Body of pancreas (tissue), 4 donors: Measurements from ENCODE around the gene OR1I1.

ENCODE experiments used
- POLR2A ChIP-seq, 3 donors: fragments of 450-650 bp; IDR thresholded peaks; one replicate each; pipeline ENCODE4 v1.6.1; 2016; ENCODE audit warnings: antibody characterized with exemption in 3 of 3, mild to moderate bottlenecking in 2 of 3
- TF ChIP-seq, protein P1 (sequence below), 7 experiments: fragments of 450-650 bp in 4 of 7; fragments of 200-600 bp in 3 of 7; sonication (generic) in 3 of 7; IDR thresholded peaks; one replicate each; pipeline ENCODE4 v1.5.1; 2016 to 2019; ENCODE audit warnings: antibody characterized with exemption in 7 of 7

DNA sequence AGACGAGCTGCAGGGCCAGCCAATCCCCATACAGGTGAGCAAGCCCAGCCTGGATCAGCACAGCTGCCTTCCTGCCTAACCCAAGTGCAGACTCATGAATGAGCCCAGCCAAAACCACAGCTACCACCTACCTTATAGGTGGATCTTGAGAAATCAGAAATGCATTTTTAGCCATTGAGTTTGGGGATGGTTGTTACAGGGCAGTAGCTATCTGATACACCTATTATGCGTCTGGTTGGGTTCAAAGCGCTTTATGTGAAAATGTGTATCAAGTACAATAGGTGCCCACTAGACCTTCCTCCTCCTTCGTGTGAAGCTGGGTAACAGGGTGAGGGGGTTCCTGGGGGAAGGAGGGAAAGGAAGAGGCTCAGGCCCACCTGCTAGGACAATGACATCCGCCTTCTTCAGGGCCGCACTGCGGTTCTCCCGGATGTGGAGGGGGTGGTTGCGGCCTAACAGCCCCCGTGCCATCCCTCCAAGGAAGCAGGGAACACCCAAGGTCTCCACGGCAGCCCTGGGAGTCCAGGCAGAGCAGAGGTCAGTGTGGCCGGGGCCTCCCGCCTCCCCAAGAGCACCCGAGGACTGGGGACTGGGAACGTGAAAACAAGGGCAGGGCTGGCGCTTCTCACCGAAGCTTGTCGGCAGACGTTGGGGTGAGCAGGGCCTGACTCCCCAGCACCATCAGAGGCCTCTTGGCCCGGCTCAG is 36.9 kb downstream of the OR1I1 start:
- TF ChIP-seq, protein P1, sequence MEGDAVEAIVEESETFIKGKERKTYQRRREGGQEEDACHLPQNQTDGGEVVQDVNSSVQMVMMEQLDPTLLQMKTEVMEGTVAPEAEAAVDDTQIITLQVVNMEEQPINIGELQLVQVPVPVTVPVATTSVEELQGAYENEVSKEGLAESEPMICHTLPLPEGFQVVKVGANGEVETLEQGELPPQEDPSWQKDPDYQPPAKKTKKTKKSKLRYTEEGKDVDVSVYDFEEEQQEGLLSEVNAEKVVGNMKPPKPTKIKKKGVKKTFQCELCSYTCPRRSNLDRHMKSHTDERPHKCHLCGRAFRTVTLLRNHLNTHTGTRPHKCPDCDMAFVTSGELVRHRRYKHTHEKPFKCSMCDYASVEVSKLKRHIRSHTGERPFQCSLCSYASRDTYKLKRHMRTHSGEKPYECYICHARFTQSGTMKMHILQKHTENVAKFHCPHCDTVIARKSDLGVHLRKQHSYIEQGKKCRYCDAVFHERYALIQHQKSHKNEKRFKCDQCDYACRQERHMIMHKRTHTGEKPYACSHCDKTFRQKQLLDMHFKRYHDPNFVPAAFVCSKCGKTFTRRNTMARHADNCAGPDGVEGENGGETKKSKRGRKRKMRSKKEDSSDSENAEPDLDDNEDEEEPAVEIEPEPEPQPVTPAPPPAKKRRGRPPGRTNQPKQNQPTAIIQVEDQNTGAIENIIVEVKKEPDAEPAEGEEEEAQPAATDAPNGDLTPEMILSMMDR (IDR thresholded peaks at IDR 0.05): no peak
- TF ChIP-seq POLR2A (IDR thresholded peaks at IDR 0.05): no peak
